Activated naive CD4-positive, alpha-beta T cell treated with anti-CD3 and anti-CD28 coated beads, Interleukin-2, amount 50 U/mL, for 24 hours (primary cell): Measurements from ENCODE around the gene MAML2.

ENCODE experiments used
- H3K27ac Mint-ChIP-seq: one replicate; pipeline ENCODE4 v1.8.0; 2021; ENCODE audit warnings: mild to moderate bottlenecking, mixed read lengths
- H3K27me3 Mint-ChIP-seq: one replicate; pipeline ENCODE4 v1.8.0; 2021; ENCODE audit warnings: mixed read lengths
- H3K36me3 Mint-ChIP-seq: one replicate; pipeline ENCODE4 v1.8.0; 2021; ENCODE audit warnings: mixed read lengths
- H3K4me1 Mint-ChIP-seq: one replicate; pipeline ENCODE4 v1.8.0; 2021; ENCODE audit warnings: mixed read lengths
- H3K4me3 Mint-ChIP-seq: one replicate; pipeline ENCODE4 v1.8.0; 2021; ENCODE audit warnings: mild to moderate bottlenecking, mixed read lengths
- H3K9me3 Mint-ChIP-seq: one replicate; pipeline ENCODE4 v1.8.0; 2021; ENCODE audit warnings: mixed read lengths

MAML2 gene

GRCh38 chr11:95991101-95991500 lies 351.9 kb downstream of the MAML2 start:
- Mint-ChIP-seq H3K4me3 (no peak overlapping the region), H3K4me1 (peaks cover 30% of the 10 kb centered on the region), H3K27me3 (no peaks in the 10 kb centered on the region), H3K36me3 (peaks cover 29% of the 10 kb centered on the region), H3K27ac (no peak overlapping the region), H3K9me3 (no peaks in the 10 kb centered on the region)

- H3K4me1 Mint-ChIP-seq = peaks cover 27% of the 10 kb centered on the region
- no peak overlapping the region for H3K4me3 Mint-ChIP-seq
- H3K27ac Mint-ChIP-seq = no peak overlapping the region
- H3K36me3 Mint-ChIP-seq = peaks cover 31% of the 10 kb centered on the region
- H3K27me3 Mint-ChIP-seq = no peaks in the 10 kb centered on the region
- no peaks in the 10 kb centered on the region for H3K9me3 Mint-ChIP-seq
Observed at GRCh38 chr11:95989780-95990179, 353.2 kb downstream of the MAML2 start.

- H3K4me1 Mint-ChIP-seq = peaks cover 21% of the 10 kb centered on the region
- no peaks in the 10 kb centered on the region for H3K9me3 Mint-ChIP-seq
- H3K27me3 Mint-ChIP-seq = no peaks in the 10 kb centered on the region
- peaks cover 28% of the 10 kb centered on the region for H3K36me3 Mint-ChIP-seq
- H3K27ac Mint-ChIP-seq = no peak overlapping the region
- no peak overlapping the region for H3K4me3 Mint-ChIP-seq
Observed at GRCh38 chr11:95989076-95989605, 353.9 kb downstream of the MAML2 start.

- Mint-ChIP-seq H3K27me3 (no peaks in the 10 kb centered on the region), H3K4me1 (peaks cover 10% of the 10 kb centered on the region), H3K9me3 (no peaks in the 10 kb centered on the region), H3K4me3 (no peak overlapping the region), H3K27ac (peak overlapping the region; percentile 38), H3K36me3 (peaks cover 34% of the 10 kb centered on the region)
Observed at GRCh38 chr11:95985174-95985808, 357.7 kb downstream of the MAML2 start.

- H3K36me3 Mint-ChIP-seq = peaks cover 33% of the 10 kb centered on the region
- H3K4me3 Mint-ChIP-seq = no peak overlapping the region
- no peaks in the 10 kb centered on the region for H3K27me3 Mint-ChIP-seq
- peaks cover 7% of the 10 kb centered on the region for H3K4me1 Mint-ChIP-seq
- no peaks in the 10 kb centered on the region for H3K9me3 Mint-ChIP-seq
- H3K27ac Mint-ChIP-seq = no peak overlapping the region
Observed at GRCh38 chr11:95984072-95984471, 358.9 kb downstream of the MAML2 start.

- Mint-ChIP-seq H3K9me3 (no peaks in the 10 kb centered on the region), H3K27ac (no peak overlapping the region), H3K27me3 (no peaks in the 10 kb centered on the region), H3K36me3 (peaks cover 36% of the 10 kb centered on the region), H3K4me1 (no peaks in the 10 kb centered on the region), H3K4me3 (no peak overlapping the region)
Observed at GRCh38 chr11:95977534-95978174, 365.3 kb downstream of the MAML2 start.

GRCh38 chr11:95976550-95976949 lies 366.4 kb downstream of the MAML2 start:
- H3K9me3 Mint-ChIP-seq = no peaks in the 10 kb centered on the region
- H3K4me3 Mint-ChIP-seq = no peak overlapping the region
- no peaks in the 10 kb centered on the region for H3K4me1 Mint-ChIP-seq
- H3K27ac Mint-ChIP-seq = peak overlapping the region; percentile 60
- H3K27me3 Mint-ChIP-seq = no peaks in the 10 kb centered on the region
- peaks cover 33% of the 10 kb centered on the region for H3K36me3 Mint-ChIP-seq

GRCh38 chr11:95975343-95975742 lies 367.7 kb downstream of the MAML2 start:
- H3K36me3 Mint-ChIP-seq = peaks cover 21% of the 10 kb centered on the region
- H3K4me3 Mint-ChIP-seq = no peak overlapping the region
- no peaks in the 10 kb centered on the region for H3K4me1 Mint-ChIP-seq
- no peaks in the 10 kb centered on the region for H3K27me3 Mint-ChIP-seq
- H3K27ac Mint-ChIP-seq = no peak overlapping the region
- H3K9me3 Mint-ChIP-seq = no peaks in the 10 kb centered on the region

- no peak overlapping the region for H3K27ac Mint-ChIP-seq
- H3K4me3 Mint-ChIP-seq = no peak overlapping the region
- H3K9me3 Mint-ChIP-seq = no peaks in the 10 kb centered on the region
- H3K4me1 Mint-ChIP-seq = no peaks in the 10 kb centered on the region
- peaks cover 6% of the 10 kb centered on the region for H3K36me3 Mint-ChIP-seq
- no peaks in the 10 kb centered on the region for H3K27me3 Mint-ChIP-seq
Observed at GRCh38 chr11:95972060-95972459, 370.9 kb downstream of the MAML2 start.

- Mint-ChIP-seq H3K27me3 (no peaks in the 10 kb centered on the region), H3K9me3 (no peaks in the 10 kb centered on the region), H3K36me3 (no peaks in the 10 kb centered on the region), H3K27ac (no peak overlapping the region), H3K4me3 (no peak overlapping the region), H3K4me1 (no peaks in the 10 kb centered on the region)
Observed at GRCh38 chr11:95968585-95968984, 374.4 kb downstream of the MAML2 start.

- Mint-ChIP-seq H3K36me3 (no peaks in the 10 kb centered on the region), H3K27ac (no peak overlapping the region), H3K4me1 (no peaks in the 10 kb centered on the region), H3K27me3 (no peaks in the 10 kb centered on the region), H3K9me3 (no peaks in the 10 kb centered on the region), H3K4me3 (no peak overlapping the region)
Observed at GRCh38 chr11:95964281-95964680, 378.7 kb downstream of the MAML2 start.

GRCh38 chr11:95961758-95962157 lies 381.2 kb downstream of the MAML2 start:
- Mint-ChIP-seq H3K36me3 (no peaks in the 10 kb centered on the region), H3K27ac (no peak overlapping the region), H3K4me3 (no peak overlapping the region), H3K9me3 (no peaks in the 10 kb centered on the region), H3K4me1 (no peaks in the 10 kb centered on the region), H3K27me3 (no peaks in the 10 kb centered on the region)

- H3K27me3 Mint-ChIP-seq = no peaks in the 10 kb centered on the region
- no peaks in the 10 kb centered on the region for H3K4me1 Mint-ChIP-seq
- H3K4me3 Mint-ChIP-seq = no peak overlapping the region
- H3K27ac Mint-ChIP-seq = no peak overlapping the region
- peaks cover 6% of the 10 kb centered on the region for H3K9me3 Mint-ChIP-seq
- H3K36me3 Mint-ChIP-seq = peaks cover 5% of the 10 kb centered on the region
Observed at GRCh38 chr11:95950905-95951304, 392.1 kb downstream of the MAML2 start.

- Mint-ChIP-seq H3K27ac (no peak overlapping the region), H3K4me3 (no peak overlapping the region), H3K9me3 (peaks cover 6% of the 10 kb centered on the region), H3K4me1 (no peaks in the 10 kb centered on the region), H3K36me3 (peaks cover 8% of the 10 kb centered on the region), H3K27me3 (no peaks in the 10 kb centered on the region)
Observed at GRCh38 chr11:95948637-95949036, 394.4 kb downstream of the MAML2 start.

- no peaks in the 10 kb centered on the region for H3K27me3 Mint-ChIP-seq
Observed at GRCh38 chr11:95944623-95945022, 398.4 kb downstream of the MAML2 start.

GRCh38 chr11:95943546-95943945 lies 399.4 kb downstream of the MAML2 start:
- Mint-ChIP-seq H3K27ac (no peak overlapping the region), H3K4me3 (no peak overlapping the region), H3K36me3 (peaks cover 4% of the 10 kb centered on the region), H3K9me3 (peaks cover 6% of the 10 kb centered on the region), H3K27me3 (no peaks in the 10 kb centered on the region), H3K4me1 (no peaks in the 10 kb centered on the region)

More at GRCh38 chr11:95944623-95945022, 398.4 kb downstream of the MAML2 start:
- peaks cover 6% of the 10 kb centered on the region for H3K9me3 Mint-ChIP-seq
- no peaks in the 10 kb centered on the region for H3K4me1 Mint-ChIP-seq
- H3K4me3 Mint-ChIP-seq = no peak overlapping the region
- H3K27ac Mint-ChIP-seq = no peak overlapping the region
- peaks cover 8% of the 10 kb centered on the region for H3K36me3 Mint-ChIP-seq
